Measurements from ENCODE around the gene EIF2B5.

Gene EIF2B5

GRCh38 chr3:184188080-184188479, 52.9 kb downstream of the EIF2B5 start:
- H3K4me3 ChIP-seq (ENCODE audit: low read length, poor library complexity, severe bottlenecking): peak overlapping the region; percentile 95
- H3K4me1 ChIP-seq (ENCODE audit: insufficient read depth, low read length, poor library complexity, severe bottlenecking): peaks cover 19% of the 10 kb centered on the region
- H3K9me3 ChIP-seq (ENCODE audit: insufficient read depth, low read depth, low read length): no peaks in the 10 kb centered on the region
- H3K9me2 ChIP-seq (replicated peaks; ENCODE audit: low read depth, low read length): no peaks in the 10 kb centered on the region
- peaks cover 49% of the 10 kb centered on the region for H3K79me2 ChIP-seq (ENCODE audit: insufficient read depth, low read length)
- peak overlapping the region; percentile 86 for H3K4me2 ChIP-seq (ENCODE audit: low read depth, low read length, poor library complexity, severe bottlenecking)
- no peaks in the 10 kb centered on the region for H3F3A ChIP-seq (ENCODE audit: low read depth)
- no peak for TF ChIP-seq CTCF (conservative IDR thresholded peaks at IDR 0.05; ENCODE audit: low read length)
- peaks cover 13% of the 10 kb centered on the region for H4K20me1 ChIP-seq (ENCODE audit: insufficient read depth, low read length, poor library complexity, severe bottlenecking)
- no peaks in the 10 kb centered on the region for H3K27me3 ChIP-seq (ENCODE audit: insufficient read depth, low read length, poor library complexity, severe bottlenecking)
- no peak overlapping the region for H2AFZ ChIP-seq (ENCODE audit: low read length)
- no peak overlapping the region for H3K9ac ChIP-seq (ENCODE audit: low read depth, low read length, poor library complexity, severe bottlenecking)
- H3K36me3 ChIP-seq (ENCODE audit: insufficient read depth, low read length): peaks cover 47% of the 10 kb centered on the region; the same call in 1 of the 2 replicates

- no peaks in the 10 kb centered on the region for H3K27me3 ChIP-seq (ENCODE audit: insufficient read depth, low read length, poor library complexity, severe bottlenecking)
- H4K20me1 ChIP-seq (ENCODE audit: insufficient read depth, low read length, poor library complexity, severe bottlenecking): peaks cover 13% of the 10 kb centered on the region
- H3K9me2 ChIP-seq (replicated peaks; ENCODE audit: low read depth, low read length): no peaks in the 10 kb centered on the region
- H3F3A ChIP-seq (ENCODE audit: low read depth): no peaks in the 10 kb centered on the region
- H3K36me3 ChIP-seq (ENCODE audit: insufficient read depth, low read length): peaks cover 52% of the 10 kb centered on the region; the same call in 1 of the 2 replicates
- no peak overlapping the region for H2AFZ ChIP-seq (ENCODE audit: low read length)
- TF ChIP-seq EZH2phosphoT487 (IDR thresholded peaks at IDR 0.05; ENCODE audit: borderline replicate concordance) (no peak), CTCF (conservative IDR thresholded peaks at IDR 0.05; ENCODE audit: low read length) (no peak)
- H3K4me2 ChIP-seq (ENCODE audit: low read depth, low read length, poor library complexity, severe bottlenecking): no peak overlapping the region
- no peak overlapping the region for H3K4me3 ChIP-seq (ENCODE audit: low read length, poor library complexity, severe bottlenecking)
- H3K9ac ChIP-seq (ENCODE audit: low read depth, low read length, poor library complexity, severe bottlenecking): no peak overlapping the region
- peaks cover 19% of the 10 kb centered on the region for H3K4me1 ChIP-seq (ENCODE audit: insufficient read depth, low read length, poor library complexity, severe bottlenecking)
- H3K9me3 ChIP-seq (ENCODE audit: insufficient read depth, low read depth, low read length): no peaks in the 10 kb centered on the region
- peaks cover 49% of the 10 kb centered on the region for H3K79me2 ChIP-seq (ENCODE audit: insufficient read depth, low read length)
Measured at GRCh38 chr3:184189421-184189820, 54.3 kb downstream of the EIF2B5 start.

- H2AFZ ChIP-seq (ENCODE audit: low read length): no peak overlapping the region
- H3F3A ChIP-seq (ENCODE audit: low read depth): no peaks in the 10 kb centered on the region
- H3K4me3 ChIP-seq (ENCODE audit: low read length, poor library complexity, severe bottlenecking): no peak overlapping the region
- peaks cover 59% of the 10 kb centered on the region; the same call in 1 of the 2 replicates for H3K36me3 ChIP-seq (ENCODE audit: insufficient read depth, low read length)
- no peaks in the 10 kb centered on the region for H4K20me1 ChIP-seq (ENCODE audit: insufficient read depth, low read length, poor library complexity, severe bottlenecking)
- no peak overlapping the region for H3K4me2 ChIP-seq (ENCODE audit: low read depth, low read length, poor library complexity, severe bottlenecking)
- no peaks in the 10 kb centered on the region for H3K9me2 ChIP-seq (replicated peaks; ENCODE audit: low read depth, low read length)
- H3K9me3 ChIP-seq (ENCODE audit: insufficient read depth, low read depth, low read length): no peaks in the 10 kb centered on the region
- no peak for TF ChIP-seq CTCF (conservative IDR thresholded peaks at IDR 0.05; ENCODE audit: low read length)
- TF ChIP-seq EZH2phosphoT487 (IDR thresholded peaks at IDR 0.05; ENCODE audit: borderline replicate concordance): no peak
- peaks cover 31% of the 10 kb centered on the region for H3K79me2 ChIP-seq (ENCODE audit: insufficient read depth, low read length)
- no peaks in the 10 kb centered on the region for H3K27me3 ChIP-seq (ENCODE audit: insufficient read depth, low read length, poor library complexity, severe bottlenecking)
- H3K4me1 ChIP-seq (ENCODE audit: insufficient read depth, low read length, poor library complexity, severe bottlenecking): peaks cover under 1% of the 10 kb centered on the region
- H3K9ac ChIP-seq (ENCODE audit: low read depth, low read length, poor library complexity, severe bottlenecking): no peak overlapping the region
Measured at GRCh38 chr3:184192889-184193288, 57.7 kb downstream of the EIF2B5 start.

All from Loucy (cell line).